ENCODE data around the gene TAS2R43.
"Not testable (repeated sequence)": the region's sequence is repeated elsewhere in the genome, so short reads cannot be mapped to it uniquely, and the experiment has no call there.

TAS2R43 gene

DNA sequence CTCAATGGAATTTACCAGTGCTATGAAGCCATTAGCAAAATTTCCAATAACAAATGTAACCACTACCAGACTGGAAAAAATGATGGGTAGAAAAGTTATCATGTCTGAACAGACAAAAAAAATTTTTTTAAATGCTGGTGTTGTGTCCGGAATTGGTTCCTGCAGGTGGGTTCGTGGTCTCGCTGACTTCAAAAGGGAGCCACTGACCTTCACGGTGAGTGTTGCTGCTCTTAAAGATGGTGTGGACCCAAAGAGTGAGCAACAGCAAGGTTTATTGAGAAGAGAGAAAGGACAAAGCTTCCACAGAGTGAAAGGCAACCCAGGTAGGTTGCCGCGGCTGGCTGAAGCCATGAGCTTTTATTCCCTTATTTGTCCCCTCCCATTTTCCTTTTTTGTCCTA, at the start of gene TAS2R43:
TAS2R43 (minus strand) TSS at position 186 of the 400 bp plus-strand sequence; CDS start at position 102, 84 bp downstream.
- DNase-seq (ENCODE audit: low read depth), result no peak

GRCh38 chr12:11136075-11136474, 44.0 kb upstream of the TAS2R43 start:
- no peak for DNase-seq (ENCODE audit: low read depth)

DNA sequence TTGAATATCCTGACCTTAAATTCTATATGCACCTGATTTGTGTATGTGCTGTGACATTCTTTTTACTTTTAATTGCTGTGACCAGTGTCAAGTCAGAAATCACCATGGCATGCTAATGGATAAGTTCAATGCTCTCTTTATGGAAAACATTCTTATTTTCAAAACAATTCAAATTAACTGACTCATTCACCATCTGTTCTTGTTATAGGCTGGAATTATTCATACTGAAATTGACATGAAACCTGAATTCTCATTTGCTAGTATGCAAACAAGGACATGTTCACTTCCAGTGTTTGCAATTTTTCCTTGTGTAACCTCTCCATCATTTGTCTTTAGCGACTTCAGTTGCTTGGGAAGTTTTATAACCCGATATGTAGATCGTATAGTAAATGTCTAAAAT, 42.2 kb upstream of the TAS2R43 start, which contains the start of gene TAS2R30:
TAS2R30 (minus strand) TSS at position 340 of the 400 bp plus-strand sequence. CDS start 400 bp downstream, outside the sequence.
- DNase-seq (ENCODE audit: low read depth), result no peak

DNA sequence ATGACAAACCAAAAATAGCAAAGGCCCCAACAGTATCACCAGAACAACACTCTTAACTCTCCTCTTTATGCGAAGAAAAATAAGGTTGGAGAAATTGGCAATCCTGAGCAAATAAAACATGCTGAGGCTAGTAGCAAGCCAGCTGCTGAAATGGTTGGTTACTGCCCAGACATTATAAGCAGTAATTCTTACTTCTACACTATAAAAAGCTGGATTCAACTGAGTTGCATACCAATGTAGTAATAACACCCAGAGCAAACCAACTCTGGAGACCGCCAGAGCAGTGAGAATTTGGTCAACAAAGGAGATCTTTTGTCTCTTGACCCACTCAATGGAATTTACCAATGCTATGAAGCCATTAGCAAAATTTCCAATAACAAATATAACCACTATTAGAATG, 41.7 kb upstream of the TAS2R43 start:
- no peak for DNase-seq (ENCODE audit: low read depth)

- no peak for DNase-seq (ENCODE audit: low read depth)
Measured at GRCh38 chr12:11133162-11133561, 41.0 kb upstream of the TAS2R43 start.

- DNase-seq (ENCODE audit: low read depth), result no peak
Measured at GRCh38 chr12:11130999-11131398, 38.9 kb upstream of the TAS2R43 start.

DNA sequence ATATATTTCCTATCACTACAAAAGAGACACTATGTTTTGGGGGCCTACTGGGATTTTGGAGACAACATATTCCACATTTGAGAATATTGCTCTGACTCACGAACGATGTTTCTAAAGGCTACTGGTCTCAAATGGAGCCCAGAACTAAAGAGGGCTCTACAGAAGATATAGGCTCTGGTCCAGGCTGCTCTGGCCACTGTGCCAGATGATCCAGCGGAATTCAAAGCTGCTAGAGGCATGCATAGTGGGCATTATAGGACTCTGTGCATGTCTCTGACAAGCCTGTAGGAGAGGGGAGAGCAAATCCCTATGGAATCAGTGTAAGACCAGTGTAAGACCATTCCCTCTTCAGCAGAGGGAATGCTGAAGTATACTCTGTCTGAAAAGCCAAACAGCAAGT, 38.3 kb upstream of the TAS2R43 start:
- DNase-seq (ENCODE audit: low read depth), result no peak

- not testable (repeated sequence) for DNase-seq (ENCODE audit: low read depth)
Measured at GRCh38 chr12:11114130-11114529, 22.0 kb upstream of the TAS2R43 start.

DNA sequence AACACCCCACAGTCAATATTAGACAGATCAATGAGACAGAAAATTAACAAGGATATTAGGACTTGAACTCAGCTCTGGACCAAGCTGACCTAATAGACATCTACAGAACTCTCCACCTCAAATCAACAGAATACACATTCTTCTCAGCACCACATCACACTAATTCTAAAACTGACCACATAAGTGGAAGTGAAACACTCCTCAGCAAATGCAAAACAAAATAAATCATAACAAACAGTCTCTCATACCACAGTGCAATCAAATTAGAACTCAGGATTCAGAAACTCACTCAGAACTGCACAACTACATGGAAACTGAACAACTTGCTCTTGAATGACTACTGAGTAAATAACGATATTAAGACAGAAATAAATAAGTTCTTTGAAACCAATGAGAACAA, 19.1 kb upstream of the TAS2R43 start:
- not testable (repeated sequence) for DNase-seq (ENCODE audit: low read depth)

DNA sequence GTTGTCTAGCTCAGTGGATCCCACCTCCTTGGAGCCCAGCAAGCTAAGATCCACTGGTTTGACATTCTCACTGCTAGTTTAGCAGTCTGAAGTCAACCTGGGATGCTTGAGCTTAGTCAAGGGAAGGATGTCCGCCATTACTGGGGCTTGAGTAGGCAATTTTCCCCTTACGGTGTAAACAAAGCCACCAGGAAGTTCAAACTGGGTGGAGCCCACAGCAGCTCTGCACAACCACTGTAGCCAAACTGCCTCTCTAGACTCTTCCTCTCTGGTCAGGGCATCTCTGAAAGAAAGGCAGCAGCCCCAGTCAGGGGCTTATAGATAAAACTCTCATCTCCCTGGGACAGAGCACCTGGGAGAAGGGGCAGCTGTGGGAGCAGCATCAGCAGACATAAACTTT, 16.7 kb upstream of the TAS2R43 start:
- DNase-seq (ENCODE audit: low read depth), result no peak

GRCh38 chr12:11107719-11108118, 15.6 kb upstream of the TAS2R43 start:
- DNase-seq (ENCODE audit: low read depth), result no peak

DNA sequence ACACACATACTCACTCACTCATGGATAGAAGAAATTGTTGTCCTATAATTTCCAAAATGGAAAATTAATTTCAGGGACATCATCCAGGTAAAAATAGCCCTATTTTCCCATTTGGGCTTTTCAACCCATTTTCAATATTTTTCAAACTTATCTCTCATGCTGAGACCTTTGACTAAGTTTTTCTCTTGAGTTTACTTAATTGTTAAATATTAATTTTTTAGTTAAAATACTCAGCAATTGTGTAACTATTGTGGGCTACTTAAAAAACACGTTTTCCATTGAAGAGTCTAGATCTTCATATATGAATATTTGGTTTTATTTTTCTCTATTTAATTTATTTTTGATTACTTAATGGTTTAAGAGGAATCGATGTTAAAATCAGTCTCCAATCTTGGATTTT, 14.2 kb upstream of the TAS2R43 start:
- DNase-seq (ENCODE audit: low read depth), result no peak

GRCh38 chr12:11105546-11105945, 13.4 kb upstream of the TAS2R43 start:
- DNase-seq (ENCODE audit: low read depth), result no peak

- not testable (repeated sequence) for DNase-seq (ENCODE audit: low read depth)
Measured at GRCh38 chr12:11094910-11095309, 2.8 kb upstream of the TAS2R43 start.

DNA sequence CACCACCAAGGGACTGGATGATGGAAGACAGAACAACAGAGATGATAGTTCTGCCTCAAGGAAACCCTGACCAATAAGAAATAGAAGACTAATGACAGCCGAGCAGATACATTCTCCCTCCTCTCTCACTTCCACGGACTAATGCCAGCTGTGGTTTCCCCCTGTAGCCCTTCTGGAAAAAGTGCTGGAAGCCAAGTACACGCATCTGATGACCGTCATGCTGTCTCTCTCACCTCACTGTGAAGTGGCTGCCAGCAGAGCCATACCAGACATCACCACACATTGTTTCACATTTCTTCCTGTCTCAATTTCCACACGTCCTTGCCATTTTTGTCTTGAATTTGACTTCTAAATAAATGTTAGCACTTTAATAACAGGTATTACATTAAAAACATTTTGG, 2.9 kb downstream of the TAS2R43 start:
- no peak for DNase-seq (ENCODE audit: low read depth)

DNA sequence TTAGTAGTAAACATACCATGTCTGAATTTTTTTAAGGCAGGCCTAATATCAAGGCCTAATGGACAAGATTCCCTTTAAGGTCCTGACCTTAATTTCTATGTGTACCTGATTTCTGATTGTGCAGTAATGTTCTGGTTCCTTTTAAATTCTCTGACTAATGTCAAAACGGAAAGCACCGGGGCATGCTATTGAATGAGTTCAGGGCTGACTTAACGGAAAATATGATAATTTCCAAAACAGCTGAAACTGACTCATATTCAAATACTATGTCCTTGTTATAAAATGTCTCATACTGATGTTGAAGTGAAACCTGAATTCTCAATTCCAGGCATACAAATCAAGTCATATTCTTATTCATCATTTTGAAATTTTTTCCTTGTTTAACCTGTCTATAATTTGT, 6.7 kb downstream of the TAS2R43 start:
- DNase-seq (ENCODE audit: low read depth), result no peak

DNA sequence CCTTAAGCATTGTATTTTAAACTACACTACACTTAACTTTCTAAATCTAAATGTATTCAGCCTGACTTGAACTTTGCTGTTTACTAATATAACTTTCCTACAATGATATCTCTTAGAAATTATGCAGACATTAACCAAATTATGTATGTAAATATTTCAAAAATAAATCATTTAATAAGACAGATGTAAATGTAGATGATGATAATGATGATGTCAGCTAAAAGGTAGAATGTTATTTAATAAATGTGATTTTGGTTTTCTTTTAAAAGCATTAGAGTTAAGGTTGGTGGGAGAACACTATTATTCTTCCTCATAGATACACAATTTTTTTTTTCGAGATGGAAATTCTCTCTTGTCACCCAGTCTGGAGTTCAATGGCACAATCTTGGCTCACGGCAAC, 10.1 kb downstream of the TAS2R43 start:
- no peak for DNase-seq (ENCODE audit: low read depth)

- DNase-seq (ENCODE audit: low read depth), result no peak
Measured at GRCh38 chr12:11078246-11078645, 13.9 kb downstream of the TAS2R43 start.

DNA sequence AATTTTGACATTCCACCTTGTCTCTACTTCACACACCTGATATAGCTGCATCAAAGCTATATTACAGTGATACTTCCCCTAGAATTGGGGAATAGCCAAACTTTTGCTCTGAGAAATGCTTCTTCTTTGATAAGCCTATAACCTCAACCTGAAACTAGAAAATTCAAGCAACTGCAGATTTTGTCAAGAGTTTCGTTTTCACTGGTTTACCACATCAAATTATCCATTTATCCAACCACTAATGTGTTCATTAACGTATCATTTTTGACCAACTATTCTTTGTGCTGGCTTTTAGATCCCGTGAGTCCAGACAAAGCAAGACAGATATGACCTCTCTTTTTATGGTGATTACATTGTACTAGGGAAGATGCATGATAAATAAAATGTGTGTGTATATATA, 16.5 kb downstream of the TAS2R43 start:
- DNase-seq (ENCODE audit: low read depth), result no peak

- no peak for DNase-seq (ENCODE audit: low read depth)
Measured at GRCh38 chr12:11071414-11071813, 20.7 kb downstream of the TAS2R43 start.

DNA sequence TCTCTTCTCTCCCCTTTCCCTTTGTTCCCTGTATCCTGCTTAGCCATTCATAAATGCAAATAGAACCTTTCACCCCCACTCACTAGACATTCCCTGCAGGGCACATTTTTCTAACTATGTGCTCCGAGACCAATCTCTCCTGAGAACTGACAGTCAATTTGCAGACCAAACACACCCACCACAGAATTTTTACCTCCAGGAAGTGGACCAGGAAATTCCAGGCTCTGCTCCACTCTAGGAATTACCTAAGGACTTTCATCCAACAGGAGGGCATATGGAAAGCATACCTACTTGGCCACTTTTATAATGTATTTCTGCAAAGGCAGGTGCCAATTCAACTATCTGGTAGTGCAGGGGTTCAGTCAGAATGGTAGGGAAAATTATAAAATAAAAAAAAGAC, 21.1 kb downstream of the TAS2R43 start:
- no peak for DNase-seq (ENCODE audit: low read depth)

DNA sequence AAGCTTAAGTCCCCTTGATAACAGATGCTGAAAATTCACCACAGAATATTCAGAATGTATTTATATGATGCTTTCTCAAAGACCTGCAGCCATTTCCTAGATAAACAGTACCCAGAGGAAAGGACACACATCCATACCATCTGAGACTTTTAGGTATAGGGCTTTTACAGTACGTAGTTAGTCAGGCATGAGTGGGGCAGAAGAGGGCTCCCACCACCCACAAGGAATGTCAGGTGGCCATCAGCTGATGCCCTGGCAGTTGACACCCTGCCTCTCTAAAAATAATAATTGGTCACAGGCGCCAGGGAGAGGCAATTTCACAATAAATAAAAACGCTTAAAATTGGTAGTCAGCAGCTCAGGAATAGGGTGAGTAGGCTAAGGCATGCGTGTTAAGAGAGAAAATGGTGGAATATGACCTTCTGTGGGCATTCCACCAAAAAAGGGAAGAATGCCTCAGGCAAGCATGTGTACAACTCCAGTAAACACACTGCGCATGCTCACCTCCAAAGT, 22.2 kb downstream of the TAS2R43 start:
- no peak for DNase-seq (ENCODE audit: low read depth)

GRCh38 chr12:11067514-11067913, 24.6 kb downstream of the TAS2R43 start:
- DNase-seq (ENCODE audit: low read depth), result no peak

GRCh38 chr12:11062194-11062593, 29.9 kb downstream of the TAS2R43 start, which contains the start of gene TAS2R46:
TAS2R46 (minus strand) TSS chr12:11062294; CDS start chr12:11062294, 0 bp downstream.
- DNase-seq (ENCODE audit: low read depth), result not testable (repeated sequence)

- DNase-seq (ENCODE audit: low read depth), result no peak
Measured at GRCh38 chr12:11059784-11060183, 32.3 kb downstream of the TAS2R43 start.

Measured in stimulated activated CD8-positive, alpha-beta memory T cell treated with anti-CD3 and anti-CD28 coated beads, Interleukin-15, amount 100 ng/mL, for 1 hour (primary cell).